HUDEP-2 (cell line): ENCODE data around the gene DPF3.
"Not testable (repeated sequence)": the region's sequence is repeated elsewhere in the genome, so short reads cannot be mapped to it uniquely, and the experiment has no call there.

Experiments used
- DNase-seq, 76 experiments: peaks; one replicate each; lab custom pipeline; 2025; ENCODE audit not compliant: unreplicated experiment in 76 of 76; lab: John Stamatoyannopoulos, UW

DPF3 gene

DNA sequence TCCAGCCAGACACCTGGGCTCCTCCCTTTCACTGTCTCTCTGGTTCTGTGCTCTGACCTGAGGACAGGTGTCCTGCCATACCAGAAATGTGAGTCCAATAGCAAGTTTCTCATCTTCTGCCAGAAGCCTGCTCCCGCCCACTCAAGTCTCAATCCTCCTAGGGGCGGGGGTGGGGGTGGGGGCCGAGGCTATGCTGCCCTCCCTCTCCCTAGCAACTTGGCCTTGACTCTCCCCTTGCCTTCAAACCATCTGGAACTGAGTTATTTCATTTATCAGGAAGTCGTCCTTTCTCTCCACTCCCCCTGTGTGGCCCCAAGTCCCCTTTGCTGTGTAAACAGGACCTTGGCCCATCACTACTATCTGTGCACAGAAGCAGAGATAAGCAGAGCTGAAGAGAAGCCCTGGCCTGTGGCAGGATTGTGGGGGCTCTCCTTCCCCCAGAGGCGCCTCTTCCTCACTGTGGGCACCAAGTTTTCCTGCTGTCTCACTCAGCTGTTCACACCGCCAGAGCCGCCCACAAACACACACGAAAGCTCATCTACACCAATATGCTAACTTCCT, 117.1 kb downstream of the DPF3 start:
- peak in 5 of 76 experiments; percentile 7 to 43 (median 18) for DNase-seq

DNA sequence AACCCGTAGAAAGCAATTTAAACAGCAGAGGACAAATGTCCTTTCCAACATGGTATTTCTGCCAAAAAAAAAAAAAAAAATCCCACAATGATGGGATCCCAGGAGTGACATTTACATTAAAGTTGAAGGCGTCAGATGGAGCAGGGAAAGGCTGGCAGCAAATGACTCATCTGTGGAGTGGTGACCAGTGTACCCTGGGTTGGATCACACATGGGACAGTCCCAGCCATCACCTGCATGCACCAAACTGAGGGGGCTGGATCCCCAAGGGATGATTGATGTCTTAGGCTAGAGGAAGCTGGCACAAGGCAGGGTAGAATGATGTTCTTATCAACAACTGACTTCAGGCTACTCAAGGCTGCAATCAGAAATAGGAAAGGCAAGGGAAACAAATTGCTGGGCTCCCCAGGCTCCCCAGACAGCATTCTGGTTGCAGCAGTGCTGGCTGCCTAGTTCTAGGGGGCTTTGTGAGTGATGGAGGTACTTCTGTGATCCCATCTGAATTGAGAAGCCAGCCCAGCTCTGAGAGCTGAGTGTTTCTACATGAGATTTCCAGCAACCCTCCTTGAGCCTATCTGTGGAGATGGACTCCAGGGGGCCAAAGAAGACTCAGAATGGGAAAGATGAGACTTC, 117.9 kb downstream of the DPF3 start:
- no peak for DNase-seq

DNA sequence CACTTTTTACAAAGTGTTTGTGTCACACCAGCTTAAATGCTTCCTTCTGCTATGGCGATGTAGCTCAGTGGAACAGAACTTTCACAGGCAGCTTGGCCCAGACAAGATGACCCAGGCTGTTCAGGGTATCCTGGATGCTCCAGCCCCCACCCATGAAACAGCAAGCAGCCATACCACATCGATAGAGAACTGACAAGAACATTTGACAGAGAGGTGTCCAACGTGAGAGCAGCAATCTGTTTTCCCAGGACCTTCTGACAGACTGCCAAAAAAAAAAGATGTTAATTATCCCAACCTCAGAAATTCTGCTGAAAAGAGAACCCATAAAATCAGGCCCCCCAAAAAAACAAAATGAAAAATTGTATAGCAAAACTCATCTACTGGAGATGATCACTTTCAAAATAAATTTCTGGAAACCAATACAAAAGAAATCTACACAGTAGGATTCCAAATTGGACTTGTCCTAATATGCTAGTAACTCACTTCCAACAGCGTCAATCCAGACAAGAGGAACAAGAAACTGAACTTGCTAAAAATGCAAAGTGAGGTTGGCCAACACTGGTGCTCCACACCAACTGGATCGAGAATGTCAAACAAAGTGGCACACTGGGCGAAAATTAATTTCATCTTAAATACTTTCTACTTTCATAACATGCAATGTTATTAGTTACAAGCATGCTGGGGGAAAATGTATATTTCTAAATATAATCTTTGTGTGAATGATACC, 118.8 kb downstream of the DPF3 start:
- DNase-seq, result no peak

DNA sequence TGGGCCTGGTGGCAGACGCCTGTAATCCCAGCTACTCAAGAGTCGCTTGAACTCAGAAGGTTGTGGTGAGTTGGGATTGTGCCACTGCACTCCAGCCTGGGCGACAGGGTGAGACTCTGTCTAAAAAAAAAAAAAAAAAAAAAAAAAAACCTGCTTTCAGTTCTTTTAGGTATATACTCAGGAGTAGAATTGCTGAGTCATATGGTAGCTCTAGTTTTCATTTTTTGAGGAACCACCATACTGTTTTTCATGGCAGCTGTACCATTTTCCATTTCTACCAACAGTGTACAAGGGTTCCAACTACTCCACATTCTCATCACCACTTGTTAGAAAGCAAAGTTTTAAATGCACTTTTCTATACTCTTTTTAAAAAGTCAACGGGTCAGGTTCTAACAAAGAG, 119.8 kb downstream of the DPF3 start:
- no peak for DNase-seq

DNA sequence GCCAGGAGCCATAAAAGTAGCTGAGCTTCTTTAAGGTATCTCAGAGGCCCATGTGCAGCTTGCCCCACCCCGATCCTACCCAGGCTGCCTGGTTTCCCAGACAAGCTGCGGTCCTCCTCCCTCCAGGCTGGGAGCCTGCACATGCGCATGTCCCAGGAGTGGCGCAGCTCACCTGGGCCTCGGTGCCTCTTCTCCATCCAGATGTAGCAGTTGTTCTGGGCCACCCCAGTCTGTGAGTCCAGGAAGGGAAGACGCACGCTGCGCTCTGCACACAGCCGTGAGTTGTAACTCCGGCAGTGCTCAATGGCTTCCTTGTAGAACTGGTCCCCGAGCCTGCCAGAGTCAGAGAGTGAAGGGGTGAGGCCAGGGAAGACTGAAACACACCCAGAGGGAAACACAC, 122.3 kb downstream of the DPF3 start:
- no peak for DNase-seq

DNA sequence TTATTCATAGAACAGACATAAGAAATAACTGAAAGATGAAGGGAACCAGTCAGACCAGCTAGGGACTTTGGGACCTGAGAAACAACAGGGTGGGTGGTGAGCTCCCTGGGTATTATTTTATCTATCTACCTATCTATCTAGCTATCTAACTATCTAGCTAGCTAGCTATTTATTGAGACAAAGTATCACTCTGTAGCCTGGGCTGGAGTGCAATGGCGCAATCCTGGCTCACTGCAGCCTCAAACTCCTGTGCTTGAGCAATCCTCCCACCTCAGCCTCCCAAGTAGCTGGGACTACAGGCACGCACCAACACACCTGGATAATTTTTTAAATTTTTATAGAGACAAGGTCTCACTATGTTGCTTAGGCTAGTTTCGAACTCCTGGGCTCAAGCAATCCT, 127.6 kb downstream of the DPF3 start:
- DNase-seq, result no peak

DNA sequence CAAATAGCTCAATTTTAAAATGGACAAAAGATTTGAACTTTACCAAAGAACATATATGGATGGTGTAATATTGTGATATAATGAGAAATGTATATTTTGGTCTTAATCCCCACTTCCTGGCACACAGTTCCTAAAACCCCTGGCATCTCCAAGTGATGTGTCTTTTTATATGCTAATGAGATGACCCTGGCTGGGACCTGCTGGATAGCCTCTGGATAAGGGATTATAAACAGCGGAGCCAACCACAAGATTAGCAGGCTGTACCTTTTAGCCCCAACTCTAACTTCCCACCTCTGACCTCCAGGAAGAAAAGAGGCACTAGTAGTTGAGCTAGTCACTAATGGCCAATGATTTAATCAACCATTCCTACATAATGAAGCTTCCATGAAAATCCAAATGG, 130.0 kb downstream of the DPF3 start:
- no peak for DNase-seq

DNA sequence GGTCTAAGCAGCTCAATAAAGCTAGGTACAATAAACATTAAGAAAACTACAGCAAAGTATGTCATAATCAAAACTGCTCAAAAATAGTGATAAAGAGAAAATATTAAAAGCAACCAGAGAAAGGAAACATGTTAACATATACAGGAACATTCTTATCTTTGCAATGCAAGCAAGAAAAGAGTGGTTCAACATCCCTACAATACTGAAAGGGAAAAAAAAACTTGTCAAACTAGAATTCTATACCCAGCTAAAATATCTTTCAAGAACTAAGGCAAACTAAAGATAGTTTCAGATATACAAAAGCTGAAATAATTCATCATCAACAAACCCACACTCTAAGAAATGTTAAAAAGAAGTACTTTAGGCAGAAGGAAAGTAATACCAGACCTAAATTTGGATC, 134.2 kb downstream of the DPF3 start:
- no peak for DNase-seq

DNA sequence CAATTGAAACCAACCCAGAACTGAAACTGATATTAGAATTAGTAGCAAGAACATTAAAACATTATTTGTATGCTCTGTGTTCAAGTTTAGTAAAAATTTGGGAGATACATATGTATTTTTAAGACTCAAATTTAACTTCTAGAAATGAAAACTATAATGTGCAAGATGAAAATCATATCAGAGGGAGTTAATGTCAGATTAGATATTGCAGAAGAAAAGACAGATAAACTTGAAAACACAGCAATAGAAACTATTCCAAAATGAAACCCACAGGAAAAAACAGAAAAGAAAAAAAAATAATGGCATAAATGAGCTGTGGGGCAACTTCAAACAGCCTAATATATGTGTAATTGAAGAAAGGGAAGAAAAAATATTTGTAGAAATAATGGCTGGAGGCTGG, 134.9 kb downstream of the DPF3 start:
- DNase-seq, result no peak

DNA sequence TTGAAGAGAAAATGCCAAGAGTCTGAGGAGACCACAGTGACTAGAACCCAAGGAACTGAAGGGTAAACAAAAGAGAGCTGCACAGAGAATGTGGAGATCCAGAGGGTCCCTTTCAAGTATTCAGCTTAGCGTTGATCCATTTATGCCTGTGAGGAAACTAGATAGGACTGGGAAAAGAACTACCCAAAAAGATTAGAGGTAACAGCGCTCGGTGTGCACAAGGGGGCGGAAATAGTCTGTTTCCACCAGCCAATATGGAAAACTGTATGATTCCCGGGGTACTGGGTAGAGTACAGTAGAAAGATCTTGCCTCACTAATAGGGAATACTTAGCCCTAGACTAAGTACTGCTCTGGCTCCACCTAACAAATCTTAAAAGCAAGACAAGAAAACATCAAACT, 135.5 kb downstream of the DPF3 start:
- no peak for DNase-seq

DNA sequence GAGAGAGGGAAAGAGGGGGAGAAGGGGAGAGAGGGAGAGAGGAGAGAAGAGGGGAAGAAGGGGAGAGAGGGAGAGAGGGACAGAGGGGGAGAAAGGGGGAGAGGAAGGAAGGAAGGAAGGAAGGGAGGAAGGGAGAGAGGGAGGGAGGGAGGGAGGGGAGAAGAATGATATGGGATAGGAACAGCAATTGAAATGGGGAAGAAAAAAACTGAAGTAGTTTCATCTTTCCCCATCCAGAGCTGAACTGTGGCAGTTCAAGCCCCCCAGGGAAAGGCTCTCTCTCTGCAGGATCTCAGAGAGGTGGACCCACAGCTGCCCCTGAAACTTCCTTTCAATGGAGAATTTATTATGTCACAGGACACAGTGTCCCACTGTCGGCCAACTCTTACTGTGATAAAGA, 136.9 kb downstream of the DPF3 start:
- no peak for DNase-seq

DNA sequence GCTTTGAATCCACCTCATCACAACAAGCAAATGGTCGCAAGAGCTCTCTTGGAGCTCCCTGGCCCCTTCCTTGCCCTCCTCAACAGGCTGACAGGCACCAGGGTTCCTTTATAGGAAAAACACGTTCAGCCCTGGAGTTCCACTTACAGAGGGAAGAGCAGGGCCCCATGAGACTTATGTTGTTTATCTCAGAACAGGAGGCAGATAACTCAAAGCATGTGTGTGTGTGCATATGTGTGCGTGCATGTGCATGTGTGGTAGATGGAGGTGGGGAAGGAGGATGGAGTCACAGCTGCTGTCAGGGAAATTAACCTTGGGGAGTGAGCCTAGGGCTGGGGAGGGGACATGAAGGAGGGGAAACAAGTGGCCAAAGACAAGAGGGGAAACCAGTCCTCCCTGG, 138.1 kb downstream of the DPF3 start:
- DNase-seq, result no peak

DNA sequence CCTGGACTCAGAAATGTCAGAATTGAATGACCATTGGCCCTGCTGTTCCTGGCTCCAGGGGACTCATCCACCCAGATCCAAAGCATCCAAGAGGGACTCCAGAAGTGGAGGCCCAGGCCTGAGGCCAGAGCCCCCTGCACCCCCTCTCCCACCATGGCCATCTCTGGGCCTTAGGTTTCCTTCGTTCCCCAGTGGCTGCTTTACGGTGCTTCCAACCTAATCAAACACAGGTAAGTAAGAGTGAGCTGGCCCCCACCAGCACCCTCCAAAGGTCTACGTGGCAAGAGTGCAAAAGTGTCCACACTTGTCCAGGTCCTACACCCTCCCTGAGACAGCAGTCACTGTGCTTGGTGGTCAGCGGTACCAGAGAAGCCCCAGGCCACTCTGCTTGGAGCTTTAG, 139.0 kb downstream of the DPF3 start:
- no peak for DNase-seq

DNA sequence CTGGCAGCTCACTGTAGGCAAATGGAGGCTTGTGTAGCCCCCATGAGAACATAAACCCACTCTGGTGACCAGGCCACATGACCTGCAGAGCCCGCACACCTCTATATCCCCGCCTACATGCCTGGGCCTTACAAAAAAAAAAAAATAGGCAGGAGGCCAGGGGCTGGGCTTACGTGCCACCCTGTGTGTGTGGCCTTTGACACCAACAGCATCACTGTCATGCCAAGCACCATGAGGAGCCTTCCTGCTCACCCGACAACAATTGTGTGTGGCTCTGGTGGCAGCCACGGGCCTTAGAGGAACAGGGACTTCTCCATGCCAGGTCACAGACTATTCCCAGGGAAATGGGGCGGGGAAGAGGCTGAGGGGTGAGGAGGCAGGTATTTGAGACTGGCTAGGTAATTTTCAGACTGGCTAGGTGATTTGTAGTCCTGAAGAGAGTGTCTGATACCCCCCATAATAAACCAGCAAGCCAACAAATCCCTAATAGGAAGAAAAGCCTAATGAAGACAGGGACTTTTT, 140.0 kb downstream of the DPF3 start:
- no peak for DNase-seq

DNA sequence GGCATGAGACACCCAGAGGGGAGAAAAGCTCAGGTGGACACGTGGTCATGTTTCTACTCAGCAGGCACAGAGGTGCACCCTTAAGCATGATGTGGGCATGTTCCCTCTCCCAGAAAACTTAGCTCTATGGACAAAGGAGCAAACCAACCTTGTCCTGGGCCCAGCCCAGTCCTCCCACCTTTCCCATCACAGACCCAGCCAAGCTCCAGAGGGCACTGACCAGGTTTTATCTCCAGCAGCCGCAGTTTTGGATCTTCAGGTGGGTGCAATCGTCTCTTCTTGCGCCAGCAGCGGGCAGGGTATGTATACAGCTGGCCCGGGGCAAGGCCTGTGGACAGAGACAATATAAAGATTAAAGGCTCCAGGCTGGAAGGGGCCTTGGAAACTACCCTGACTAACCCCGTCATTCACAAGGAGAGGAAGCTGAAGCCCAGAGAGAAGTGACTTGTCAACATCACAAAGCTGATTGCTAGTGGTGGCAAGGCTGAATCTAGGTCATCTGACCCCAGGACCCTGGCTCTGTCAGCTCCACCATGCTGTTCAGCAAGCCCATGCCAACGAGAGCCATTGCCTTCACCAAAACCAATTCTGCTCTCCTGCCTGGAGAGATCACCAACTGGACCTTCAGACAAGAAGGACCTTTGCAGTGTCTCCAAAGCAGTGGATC, 140.7 kb downstream of the DPF3 start:
- no peak for DNase-seq

DNA sequence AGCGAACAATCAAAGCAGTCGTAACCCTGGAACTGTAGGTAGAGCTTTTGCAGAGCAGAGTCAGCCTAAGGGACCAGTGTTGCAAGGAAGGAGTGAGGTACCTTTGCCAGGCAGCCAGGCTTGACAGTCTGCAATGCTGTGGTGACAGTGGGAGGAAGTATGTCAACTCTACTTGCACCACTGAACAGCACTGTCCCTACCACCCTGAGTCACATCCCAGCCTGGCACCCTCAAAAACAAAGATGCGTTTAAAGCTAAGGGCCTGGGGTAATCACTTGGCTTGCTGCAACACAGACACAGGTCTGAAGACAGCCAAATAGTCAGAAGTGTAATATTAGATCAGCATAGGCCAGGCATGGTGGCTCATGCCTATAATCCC, 141.9 kb downstream of the DPF3 start:
- no peak for DNase-seq

DNA sequence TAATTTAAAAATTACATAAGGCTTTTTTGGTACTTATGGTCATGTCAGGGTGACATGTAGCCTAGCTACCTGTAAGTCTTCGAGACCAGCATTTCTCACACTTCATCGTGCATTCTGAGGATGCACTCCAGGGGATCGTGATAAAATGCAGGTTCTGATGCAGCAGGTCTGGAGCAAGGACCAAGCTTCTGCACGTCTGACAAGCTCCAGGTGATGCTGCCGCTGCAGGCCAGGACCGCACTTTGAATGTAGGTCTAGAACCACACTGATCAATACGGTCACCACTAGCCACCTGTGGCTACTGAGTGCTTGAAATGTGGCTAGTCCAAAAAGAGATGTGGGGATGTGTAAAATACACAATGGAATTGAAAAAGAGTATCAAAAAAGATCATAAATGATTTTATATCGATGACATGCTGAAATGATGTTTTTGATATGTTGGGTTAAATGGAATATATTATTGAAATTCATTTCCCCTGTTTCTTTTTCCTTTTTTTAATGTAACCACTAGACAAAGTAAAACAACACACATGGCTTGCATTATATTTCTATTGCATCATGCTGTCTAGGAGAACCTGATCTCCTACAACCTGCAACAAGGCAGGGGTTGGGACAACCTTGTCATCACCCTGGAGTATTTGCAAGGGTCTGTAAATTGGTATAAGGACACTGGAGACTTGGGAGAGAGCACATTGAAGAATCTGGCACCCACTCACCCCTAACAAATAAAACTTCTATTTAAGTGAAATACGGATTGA, 142.4 kb downstream of the DPF3 start:
- no peak for DNase-seq

DNA sequence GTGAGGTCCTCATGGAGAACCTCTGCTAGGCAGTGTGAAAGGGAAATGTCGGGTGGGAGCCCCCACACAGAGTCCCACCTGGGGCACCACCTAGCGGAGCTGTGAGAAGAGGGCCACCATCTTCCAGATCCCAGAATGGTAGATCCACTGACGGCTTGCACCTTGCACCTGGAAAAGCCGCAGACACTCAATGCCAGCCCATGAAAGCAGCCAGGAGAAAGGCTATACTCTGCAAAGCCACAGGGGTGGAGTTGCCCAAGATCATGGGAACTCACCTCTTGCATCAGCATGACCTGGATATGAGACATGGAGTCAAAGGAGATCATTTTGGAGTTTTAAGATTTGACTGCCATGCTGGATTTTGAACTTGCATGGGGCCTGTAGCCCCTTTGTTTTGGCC, 145.0 kb downstream of the DPF3 start:
- not testable (repeated sequence) for DNase-seq

DNA sequence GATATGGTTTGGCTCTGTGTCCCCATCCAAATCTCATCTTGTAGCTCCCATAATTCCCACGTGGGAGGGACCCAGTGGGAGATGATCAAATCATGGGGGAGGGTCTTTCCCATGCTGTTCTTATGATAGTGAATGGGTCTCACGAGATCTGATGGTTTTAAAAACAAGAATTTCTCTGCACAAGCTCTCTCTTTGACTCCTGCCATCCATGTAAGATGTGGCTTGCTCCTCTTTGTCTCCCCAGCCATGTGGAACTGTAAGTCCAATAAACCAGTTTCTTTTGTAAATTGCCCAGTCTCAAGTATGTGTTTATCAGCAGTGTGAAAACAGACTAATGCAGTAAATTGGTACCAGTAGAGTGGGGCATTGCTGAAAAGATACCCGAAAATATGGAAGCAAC, 146.2 kb downstream of the DPF3 start:
- no peak for DNase-seq

DNA sequence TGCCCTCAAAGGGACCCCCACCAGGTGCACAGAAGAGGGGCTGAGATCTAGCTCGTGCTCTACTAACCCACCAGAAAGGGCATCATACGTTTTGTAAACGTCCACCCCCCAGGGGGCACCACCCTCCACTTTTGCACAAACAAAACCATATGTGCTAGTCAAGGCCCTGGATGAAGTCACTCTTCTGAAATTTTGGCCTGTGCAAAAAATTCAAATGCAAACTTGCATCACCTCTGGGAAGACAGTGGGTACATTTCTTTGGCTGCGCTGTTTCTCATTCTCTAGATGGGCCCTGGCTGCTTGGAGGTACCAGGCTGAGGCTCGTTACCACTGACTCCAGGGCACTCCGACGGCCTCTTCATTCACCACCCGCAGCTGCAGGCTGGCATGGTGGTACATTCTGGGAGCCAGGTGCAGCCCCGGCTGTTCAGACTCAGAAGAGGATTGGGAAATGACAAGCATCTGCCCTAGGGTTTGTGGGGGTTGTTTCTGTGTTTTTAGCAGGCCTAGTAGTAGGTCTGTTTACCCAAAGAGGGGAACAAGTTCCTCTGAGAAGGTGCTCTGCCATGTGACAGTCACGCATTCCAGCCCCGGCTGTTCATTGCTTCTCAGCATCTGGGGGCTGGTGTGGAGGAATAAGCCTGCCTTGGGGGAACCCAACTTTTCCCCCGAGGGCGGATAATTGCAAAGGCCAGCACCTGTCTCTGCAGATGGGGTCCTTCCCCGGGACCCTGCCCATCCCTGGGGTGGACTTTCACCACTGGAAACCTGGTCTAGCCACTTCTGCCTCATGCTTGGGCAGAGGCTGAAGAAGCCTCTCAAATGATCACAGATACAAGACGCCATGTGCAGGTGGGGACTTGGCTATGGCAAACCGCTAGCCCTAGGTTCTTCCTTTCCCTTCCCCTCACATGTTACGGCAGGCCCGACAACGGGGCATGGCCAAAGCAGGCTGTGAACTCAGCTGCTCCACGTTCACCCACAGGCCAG, 147.6 kb downstream of the DPF3 start:
- peak in 2 of 76 experiments; percentile 2 to 6 for DNase-seq
